ENCODE measurements around the gene SPATA13.

DNA sequence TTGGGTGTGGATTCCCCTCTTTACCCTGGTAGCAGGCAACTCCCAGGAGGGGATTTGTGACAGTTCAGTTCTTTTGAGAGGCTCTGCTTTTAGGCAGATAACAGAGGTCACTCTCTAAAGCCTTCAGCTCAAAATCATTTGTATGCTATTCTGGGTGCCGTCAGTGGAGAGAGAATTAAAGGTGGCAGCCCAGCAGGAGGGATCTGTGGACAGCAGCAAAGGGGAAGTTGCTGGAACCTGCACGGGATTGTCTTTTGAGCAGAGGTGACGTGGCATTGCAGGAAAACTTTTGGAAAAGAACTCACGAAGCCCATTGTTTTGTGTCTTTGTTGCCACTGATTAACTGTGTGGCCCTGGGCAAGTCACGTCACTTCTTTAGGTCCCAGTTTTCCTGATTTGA, 86.5 kb downstream of the SPATA13 start:
- TF ChIP-seq, protein P1, sequence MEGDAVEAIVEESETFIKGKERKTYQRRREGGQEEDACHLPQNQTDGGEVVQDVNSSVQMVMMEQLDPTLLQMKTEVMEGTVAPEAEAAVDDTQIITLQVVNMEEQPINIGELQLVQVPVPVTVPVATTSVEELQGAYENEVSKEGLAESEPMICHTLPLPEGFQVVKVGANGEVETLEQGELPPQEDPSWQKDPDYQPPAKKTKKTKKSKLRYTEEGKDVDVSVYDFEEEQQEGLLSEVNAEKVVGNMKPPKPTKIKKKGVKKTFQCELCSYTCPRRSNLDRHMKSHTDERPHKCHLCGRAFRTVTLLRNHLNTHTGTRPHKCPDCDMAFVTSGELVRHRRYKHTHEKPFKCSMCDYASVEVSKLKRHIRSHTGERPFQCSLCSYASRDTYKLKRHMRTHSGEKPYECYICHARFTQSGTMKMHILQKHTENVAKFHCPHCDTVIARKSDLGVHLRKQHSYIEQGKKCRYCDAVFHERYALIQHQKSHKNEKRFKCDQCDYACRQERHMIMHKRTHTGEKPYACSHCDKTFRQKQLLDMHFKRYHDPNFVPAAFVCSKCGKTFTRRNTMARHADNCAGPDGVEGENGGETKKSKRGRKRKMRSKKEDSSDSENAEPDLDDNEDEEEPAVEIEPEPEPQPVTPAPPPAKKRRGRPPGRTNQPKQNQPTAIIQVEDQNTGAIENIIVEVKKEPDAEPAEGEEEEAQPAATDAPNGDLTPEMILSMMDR (conservative IDR thresholded peaks at IDR 0.05 in 1 of 2, IDR thresholded peaks at IDR 0.05 in 1 of 2; ENCODE audit: extremely low read depth in 1 of 2, insufficient read depth in 1 of 2, low read depth in 1 of 2, low read length in 2 of 2): no peak
- TF ChIP-seq EZH2 (IDR thresholded peaks at IDR 0.05; ENCODE audit: borderline replicate concordance, low read length): no peak
